Measurements from ENCODE around the gene PTGS2.

PTGS2 gene

GRCh38 chr1:186680245-186681061 is at the start of gene PTGS2:
Gene PTGS2 (minus strand): TSS chr1:186680423. CDS start chr1:186680290, 133 bp downstream.
- DNase-seq (ENCODE audit: low read depth): peak; percentile 80

- peak; percentile 70 for DNase-seq (ENCODE audit: low read depth)
Observed at GRCh38 chr1:186722711-186723309, 42.6 kb upstream of the PTGS2 start.

- peak; percentile 42 for DNase-seq (ENCODE audit: low read depth)
Observed at GRCh38 chr1:186717286-186717685, 37.1 kb upstream of the PTGS2 start.

GRCh38 chr1:186715887-186716809 is 35.9 kb upstream of the PTGS2 start:
- no peak for DNase-seq (ENCODE audit: low read depth)

GRCh38 chr1:186710696-186711095 is 30.5 kb upstream of the PTGS2 start:
- no peak for DNase-seq (ENCODE audit: low read depth)

- no peak for DNase-seq (ENCODE audit: low read depth)
Observed at GRCh38 chr1:186708694-186709097, 28.5 kb upstream of the PTGS2 start.

GRCh38 chr1:186703209-186703766 is 23.1 kb upstream of the PTGS2 start:
- DNase-seq (ENCODE audit: low read depth): no peak

GRCh38 chr1:186700722-186701121 is 20.5 kb upstream of the PTGS2 start:
- no peak for DNase-seq (ENCODE audit: low read depth)

- no peak for DNase-seq (ENCODE audit: low read depth)
Observed at GRCh38 chr1:186699519-186699918, 19.3 kb upstream of the PTGS2 start.

- no peak for DNase-seq (ENCODE audit: low read depth)
Observed at GRCh38 chr1:186689907-186690306, 9.7 kb upstream of the PTGS2 start.

- no peak for DNase-seq (ENCODE audit: low read depth)
Observed at GRCh38 chr1:186689376-186689775, 9.2 kb upstream of the PTGS2 start.

GRCh38 chr1:186683652-186684410 is 3.6 kb upstream of the PTGS2 start:
- no peak for DNase-seq (ENCODE audit: low read depth)

- DNase-seq (ENCODE audit: low read depth): no peak
Observed at GRCh38 chr1:186682736-186683135, 2.5 kb upstream of the PTGS2 start.

GRCh38 chr1:186681801-186682200 is 1.6 kb upstream of the PTGS2 start:
- DNase-seq (ENCODE audit: low read depth): no peak

- DNase-seq (ENCODE audit: low read depth): no peak
Observed at GRCh38 chr1:186681121-186681520, 898 bp upstream of the PTGS2 start.

GRCh38 chr1:186679924-186680244 is 339 bp downstream of the PTGS2 start:
- no peak for DNase-seq (ENCODE audit: low read depth)

GRCh38 chr1:186678155-186678554 is 2.1 kb downstream of the PTGS2 start:
- no peak for DNase-seq (ENCODE audit: low read depth)

- no peak for DNase-seq (ENCODE audit: low read depth)
Observed at GRCh38 chr1:186672596-186672995, 7.6 kb downstream of the PTGS2 start.

- DNase-seq (ENCODE audit: low read depth): no peak
Observed at GRCh38 chr1:186672131-186672530, 8.1 kb downstream of the PTGS2 start.

GRCh38 chr1:186671136-186671825 is 8.9 kb downstream of the PTGS2 start:
- DNase-seq (ENCODE audit: low read depth): no peak
